B cell (primary cell): Measurements from ENCODE around the gene SLC30A2. TPM values are rescaled to one million over a fixed set of nuclear protein-coding genes. Genes with fewer than 3 reads are reported as not detected.

Experiments
- ATAC-seq: fragments of 200-7000 bp; cut with Tn5 transposase; one replicate; pipeline ENCODE4 v1.10.0; 2021; ENCODE audit warnings: low read depth, mild to moderate bottlenecking, moderate number of reproducible peaks, moderate library complexity
- CTCF ChIA-PET: fragments of 350-600 bp; sonication (Branson Sonifier 250); formaldehyde crosslinking; loops from one replicate; lab custom pipeline; 2021; ENCODE audit warnings: antibody characterized with exemption, inconsistent platforms; lab: Charles Lee
- POLR2A ChIA-PET: fragments of 350-600 bp; sonication (Branson Sonifier 250); formaldehyde crosslinking; loops from one replicate; lab custom pipeline; 2021; ENCODE audit warnings: antibody characterized with exemption; lab: Charles Lee
- DNase-seq: peaks from one replicate; pipeline ENCODE4 v3.0.0; 2013
- H2AFZ ChIP-seq: 2 replicates; pipeline ENCODE4 v1.6.1; 2012; ENCODE audit warnings: mild to moderate bottlenecking, low read depth, low read length; ENCODE audit not compliant: insufficient read depth, poor library complexity, severe bottlenecking
- H3K27ac ChIP-seq, 2 donors: 1 replicate in 1 of 2; 2 replicates in 1 of 2; pipeline ENCODE4 v1.5.1; 2012 to 2013; ENCODE audit warnings: low read length in 2 of 2, mild to moderate bottlenecking in 2 of 2, moderate library complexity in 1 of 2
- H3K27me3 ChIP-seq, 4 experiments: fragments of 200-600 bp in 1 of 4; sonication (generic) in 1 of 4; replicated peaks in 1 of 4; 1 replicate in 2 of 4; 2 replicates in 2 of 4; pipeline versions ENCODE4 v1.6.1 to v1.7.0; 2013 to 2016; ENCODE audit warnings: low read length in 3 of 4, mild to moderate bottlenecking in 2 of 4, mixed read lengths in 1 of 4, moderate library complexity in 1 of 4; ENCODE audit not compliant: insufficient read depth in 4 of 4, control insufficient read depth in 3 of 4; ENCODE audit errors: control extremely low read depth in 1 of 4
- H3K36me3 ChIP-seq, 2 experiments: replicated peaks in 1 of 2; 1 replicate in 1 of 2; 2 replicates in 1 of 2; pipeline versions ENCODE4 v1.6.1 to v1.7.1; 2013; ENCODE audit warnings: low read length in 1 of 2; ENCODE audit not compliant: insufficient read depth in 2 of 2, control insufficient read depth in 1 of 2; ENCODE audit errors: control extremely low read depth in 1 of 2, extremely low read depth in 1 of 2
- H3K4me1 ChIP-seq, 2 donors: fragments of 200-600 bp in 1 of 2; sonication (generic) in 1 of 2; 1 replicate in 1 of 2; 2 replicates in 1 of 2; pipeline versions ENCODE4 v1.5.1 to v1.6.1; 2013 to 2017; ENCODE audit warnings: low read length in 2 of 2; ENCODE audit not compliant: control insufficient read depth in 2 of 2, insufficient read depth in 2 of 2
- H3K4me2 ChIP-seq: replicated peaks from 2 replicates; pipeline ENCODE3; 2012; ENCODE audit warnings: mild to moderate bottlenecking, low read depth, low read length; ENCODE audit not compliant: poor library complexity, severe bottlenecking
- H3K4me3 ChIP-seq, 5 experiments: fragments of 200-600 bp in 1 of 5; sonication (generic) in 1 of 5; 1 replicate in 3 of 5; 2 replicates in 2 of 5; pipeline versions ENCODE4 v1.5.1 to v1.7.0; 2011 to 2016; ENCODE audit warnings: low read length in 4 of 5, mild to moderate bottlenecking in 4 of 5, low read depth in 2 of 5, control low read depth in 1 of 5, moderate library complexity in 1 of 5; ENCODE audit not compliant: insufficient read depth in 1 of 5; ENCODE audit errors: control extremely low read depth in 1 of 5, extremely low read depth in 1 of 5
- H3K79me2 ChIP-seq: fragments of 200-600 bp; sonication (generic); one replicate; pipeline ENCODE4 v1.6.0; 2016; ENCODE audit warnings: low read length; ENCODE audit not compliant: control insufficient read depth, insufficient read depth
- H3K9ac ChIP-seq: fragments of 200-600 bp; sonication (generic); 2 replicates; pipeline ENCODE4 v1.6.1; 2017; ENCODE audit warnings: mild to moderate bottlenecking, low read length, moderate library complexity
- H3K9me3 ChIP-seq, 3 donors: one replicate each; pipeline versions ENCODE4 v1.6.1 to v1.7.1; 2013; ENCODE audit warnings: low read length in 2 of 3; ENCODE audit not compliant: control insufficient read depth in 2 of 3, insufficient read depth in 1 of 3; ENCODE audit errors: control extremely low read depth in 1 of 3
- H4K20me1 ChIP-seq: 2 replicates; pipeline ENCODE4 v1.6.0; 2012; ENCODE audit warnings: mild to moderate bottlenecking, low read length; ENCODE audit not compliant: insufficient read depth, control insufficient read depth, poor library complexity, severe bottlenecking
- H3K27ac Mint-ChIP-seq: one replicate; pipeline ENCODE4 v1.8.0; 2021; ENCODE audit warnings: mixed read lengths
- H3K27me3 Mint-ChIP-seq: one replicate; pipeline ENCODE4 v1.8.0; 2021; ENCODE audit warnings: mixed read lengths
- H3K4me1 Mint-ChIP-seq: one replicate; pipeline ENCODE4 v1.8.0; 2021; ENCODE audit warnings: mixed read lengths
- H3K4me3 Mint-ChIP-seq: one replicate; pipeline ENCODE4 v1.8.0; 2021; ENCODE audit warnings: mixed read lengths
- H3K9me3 Mint-ChIP-seq: one replicate; pipeline ENCODE4 v1.8.0; 2022; ENCODE audit warnings: mixed read lengths; ENCODE audit not compliant: insufficient read depth
- EZH2 ChIP-seq: IDR thresholded peaks from 2 replicates; pipeline ENCODE4 v1.6.1; 2012; ENCODE audit warnings: borderline replicate concordance, low read depth, mild to moderate bottlenecking, moderate library complexity, low read length; ENCODE audit not compliant: insufficient read depth, poor library complexity, severe bottlenecking
- WGBS: methylation state at CpG from one replicate; pipeline ENCODE4 v1.1.5; 2013; ENCODE audit warnings: missing lambda C conversion rate; ENCODE audit not compliant: insufficient coverage; 5-methylcytosine and 5-hydroxymethylcytosine counted together
- intact Hi-C: fragments of 100-400 bp; cut with micrococcal nuclease; formaldehyde crosslinking; loops from one replicate; pipeline ENCODE4 v1.10.0; 2022
- polyA plus RNA-seq: library from polyadenylated mRNA; depleted of rRNA; stranded (reverse); fragments of >200 nt; gene quantifications from 2 replicates; pipeline ENCODE4 v1.2.3, GENCODE V29; 2012
- total RNA-seq, 2 donors: library from RNA; stranded (reverse); fragments of 120-200 nt in 1 of 2; gene quantifications; 1 replicate in 1 of 2; 2 replicates in 1 of 2; pipeline versions ENCODE4 v1.2.3 to v1.2.4, GENCODE V29; 2013 to 2022
- TF ChIP-seq, protein P1 (sequence below): fragments of 200-600 bp; IDR thresholded peaks from one replicate; pipeline ENCODE4 v1.8.0; 2022; ENCODE audit warnings: antibody characterized with exemption, mild to moderate bottlenecking

The SLC30A2 gene
- total and polyA plus RNA-seq, 2 donors (not counting 1 experiment from before 2014, with no cell fraction given), result not detected

- CTCF ChIA-PET, result interaction anchor here (1.1 kb wide), 1 partner anchor 357 kb away, joined by 3 read pairs; no protein-coding TSS in a partner anchor
- H3K27me3 ChIP-seq, result peaks cover 0 to 18% (median 2%) of the 10 kb centered on the region in 4 experiments
- no peaks in the 10 kb centered on the region for H3K9me3 ChIP-seq
- no peak overlapping the region for H2AFZ ChIP-seq
- no peak overlapping the region for H3K27ac ChIP-seq
- POLR2A ChIA-PET, result no interaction called here
- no peak overlapping the region for H3K4me3 Mint-ChIP-seq
- no peak for DNase-seq
- no peak overlapping the region for H3K4me3 ChIP-seq
- H3K4me1 Mint-ChIP-seq, result no peaks in the 10 kb centered on the region
- no peaks in the 10 kb centered on the region for H3K79me2 ChIP-seq
- intact Hi-C loops, result no loop called here
- no peaks in the 10 kb centered on the region for H3K9me3 Mint-ChIP-seq
- H3K4me2 ChIP-seq, result no peak overlapping the region
- H3K27ac Mint-ChIP-seq, result no peak overlapping the region
- H3K27me3 Mint-ChIP-seq, result peaks cover 41% of the 10 kb centered on the region
- H3K4me1 ChIP-seq, result no peaks in the 10 kb centered on the region
- H3K9ac ChIP-seq, result no peak overlapping the region
- H4K20me1 ChIP-seq, result no peaks in the 10 kb centered on the region
- no peaks in the 10 kb centered on the region for H3K36me3 ChIP-seq
- TF ChIP-seq, protein P1, sequence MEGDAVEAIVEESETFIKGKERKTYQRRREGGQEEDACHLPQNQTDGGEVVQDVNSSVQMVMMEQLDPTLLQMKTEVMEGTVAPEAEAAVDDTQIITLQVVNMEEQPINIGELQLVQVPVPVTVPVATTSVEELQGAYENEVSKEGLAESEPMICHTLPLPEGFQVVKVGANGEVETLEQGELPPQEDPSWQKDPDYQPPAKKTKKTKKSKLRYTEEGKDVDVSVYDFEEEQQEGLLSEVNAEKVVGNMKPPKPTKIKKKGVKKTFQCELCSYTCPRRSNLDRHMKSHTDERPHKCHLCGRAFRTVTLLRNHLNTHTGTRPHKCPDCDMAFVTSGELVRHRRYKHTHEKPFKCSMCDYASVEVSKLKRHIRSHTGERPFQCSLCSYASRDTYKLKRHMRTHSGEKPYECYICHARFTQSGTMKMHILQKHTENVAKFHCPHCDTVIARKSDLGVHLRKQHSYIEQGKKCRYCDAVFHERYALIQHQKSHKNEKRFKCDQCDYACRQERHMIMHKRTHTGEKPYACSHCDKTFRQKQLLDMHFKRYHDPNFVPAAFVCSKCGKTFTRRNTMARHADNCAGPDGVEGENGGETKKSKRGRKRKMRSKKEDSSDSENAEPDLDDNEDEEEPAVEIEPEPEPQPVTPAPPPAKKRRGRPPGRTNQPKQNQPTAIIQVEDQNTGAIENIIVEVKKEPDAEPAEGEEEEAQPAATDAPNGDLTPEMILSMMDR, result no peak
- TF ChIP-seq EZH2, result no peak
- ATAC-seq, result no peak
- WGBS, result 100% methylated on average over 3 of the region's 7 CpGs
Measured at GRCh38 chr1:26059906-26060305, 14.0 kb upstream of the SLC30A2 start.

DNA sequence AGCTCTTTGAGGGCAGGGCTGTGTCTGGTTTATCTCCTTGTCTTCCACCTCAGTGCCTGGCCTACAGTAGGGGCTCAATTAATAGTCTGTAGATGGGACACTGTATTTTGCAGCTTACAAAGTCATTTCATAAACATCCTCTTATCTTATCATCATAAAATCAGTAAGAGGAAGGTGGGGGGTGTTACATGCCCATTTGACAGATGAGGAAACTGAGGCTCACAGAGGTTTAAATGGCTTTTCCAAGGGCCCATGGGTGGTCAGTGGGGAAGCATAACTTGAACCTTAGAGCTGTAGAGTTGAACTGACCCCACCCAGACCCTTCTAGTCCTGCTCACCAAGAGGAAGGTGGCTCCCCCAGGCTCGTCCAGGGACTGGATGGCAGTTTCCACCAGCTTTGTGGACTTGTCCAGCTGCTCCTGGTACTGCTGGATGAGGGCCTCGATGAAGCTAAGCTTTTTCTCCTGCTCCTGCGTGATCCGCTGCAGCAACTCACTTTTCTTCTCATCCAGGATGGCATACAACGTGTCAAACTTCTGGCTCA lies 12.2 kb upstream of the SLC30A2 start:
- Histone ChIP-seq H3K27ac (no peak overlapping the region), H3K27me3 (peaks cover 0 to 26% (median 2%) of the 10 kb centered on the region in 4 experiments), H3K79me2 (no peaks in the 10 kb centered on the region), H3K4me2 (no peak overlapping the region), H2AFZ (no peak overlapping the region), H3K36me3 (no peaks in the 10 kb centered on the region), H3K9me3 (no peaks in the 10 kb centered on the region), H3K4me3 (no peak overlapping the region), H3K9ac (no peak overlapping the region), H3K4me1 (no peaks in the 10 kb centered on the region), H4K20me1 (no peaks in the 10 kb centered on the region)
- POLR2A ChIA-PET, result no interaction called here
- Mint-ChIP-seq H3K4me3 (no peak overlapping the region), H3K27ac (no peak overlapping the region), H3K4me1 (no peaks in the 10 kb centered on the region), H3K9me3 (no peaks in the 10 kb centered on the region), H3K27me3 (peaks cover 42% of the 10 kb centered on the region)
- no peak for TF ChIP-seq EZH2
- TF ChIP-seq, protein P1, result no peak
- CTCF ChIA-PET, result no interaction called here
- intact Hi-C loops, result no loop called here
- WGBS, result 83% methylated on average over 5 of the region's 5 CpGs
- no peak for DNase-seq
- ATAC-seq, result no peak
